ENCODE measurements around the gene DIP2B. TPM values are rescaled to one million over a fixed set of nuclear protein-coding genes. Genes with fewer than 3 reads are reported as not detected.

Gene DIP2B
- total RNA-seq, 1 donor from 2014 or later, result 30.2 TPM

- Mint-ChIP-seq H3K4me3 (ENCODE audit: low read depth) (no peak overlapping the region), H3K4me1 (ENCODE audit: low read depth) (peaks cover 8% of the 10 kb centered on the region), H3K9me3 (ENCODE audit: low read depth) (no peaks in the 10 kb centered on the region), H3K27ac (no peak overlapping the region), H3K27me3 (no peaks in the 10 kb centered on the region), H3K36me3 (ENCODE audit: insufficient read depth) (peaks cover 2% of the 10 kb centered on the region)
- no peak for TF ChIP-seq CTCF (IDR thresholded peaks at IDR 0.05; ENCODE audit: unreplicated experiment)
- DNase-seq (ENCODE audit: low spot score, unreplicated experiment), result no peak
Measured at GRCh38 chr12:50600364-50600763, 95.6 kb downstream of the DIP2B start.

GRCh38 chr12:50603817-50604639 is 99.2 kb downstream of the DIP2B start:
- Mint-ChIP-seq H3K36me3 (ENCODE audit: insufficient read depth) (peaks cover 2% of the 10 kb centered on the region), H3K4me1 (ENCODE audit: low read depth) (peaks cover 14% of the 10 kb centered on the region), H3K9me3 (ENCODE audit: low read depth) (no peaks in the 10 kb centered on the region), H3K27me3 (no peaks in the 10 kb centered on the region), H3K27ac (no peak overlapping the region), H3K4me3 (ENCODE audit: low read depth) (no peak overlapping the region)
- DNase-seq (ENCODE audit: low spot score, unreplicated experiment), result no peak
- TF ChIP-seq CTCF (IDR thresholded peaks at IDR 0.05; ENCODE audit: unreplicated experiment), result no peak

GRCh38 chr12:50604640-50604920 is 99.8 kb downstream of the DIP2B start:
- peaks cover 2% of the 10 kb centered on the region for H3K36me3 Mint-ChIP-seq (ENCODE audit: insufficient read depth)
- DNase-seq (ENCODE audit: low spot score, unreplicated experiment), result no peak
- no peak overlapping the region for H3K27ac Mint-ChIP-seq
- peaks cover 14% of the 10 kb centered on the region for H3K4me1 Mint-ChIP-seq (ENCODE audit: low read depth)
- H3K4me3 Mint-ChIP-seq (ENCODE audit: low read depth), result no peak overlapping the region
- no peaks in the 10 kb centered on the region for H3K9me3 Mint-ChIP-seq (ENCODE audit: low read depth)
- H3K27me3 Mint-ChIP-seq, result no peaks in the 10 kb centered on the region
- no peak for TF ChIP-seq CTCF (IDR thresholded peaks at IDR 0.05; ENCODE audit: unreplicated experiment)

GRCh38 chr12:50606675-50607375 is 102.0 kb downstream of the DIP2B start:
- no peak for DNase-seq (ENCODE audit: low spot score, unreplicated experiment)
- Mint-ChIP-seq H3K27me3 (no peaks in the 10 kb centered on the region), H3K9me3 (ENCODE audit: low read depth) (no peaks in the 10 kb centered on the region), H3K4me3 (ENCODE audit: low read depth) (no peak overlapping the region), H3K36me3 (ENCODE audit: insufficient read depth) (no peaks in the 10 kb centered on the region), H3K27ac (peak overlapping the region; percentile 29), H3K4me1 (ENCODE audit: low read depth) (peaks cover 8% of the 10 kb centered on the region)
- TF ChIP-seq CTCF (IDR thresholded peaks at IDR 0.05; ENCODE audit: unreplicated experiment), result no peak

- Mint-ChIP-seq H3K27me3 (no peaks in the 10 kb centered on the region), H3K9me3 (ENCODE audit: low read depth) (no peaks in the 10 kb centered on the region), H3K4me1 (ENCODE audit: low read depth) (peaks cover 8% of the 10 kb centered on the region), H3K4me3 (ENCODE audit: low read depth) (no peak overlapping the region), H3K36me3 (ENCODE audit: insufficient read depth) (no peaks in the 10 kb centered on the region), H3K27ac (no peak overlapping the region)
- no peak for DNase-seq (ENCODE audit: low spot score, unreplicated experiment)
- no peak for TF ChIP-seq CTCF (IDR thresholded peaks at IDR 0.05; ENCODE audit: unreplicated experiment)
Measured at GRCh38 chr12:50609292-50609874, 104.6 kb downstream of the DIP2B start.

Data from progenitor cell of endocrine pancreas (in vitro differentiated cells).